GM23338 (cell line): ENCODE results near the gene NCS1.

Experiments
- CTCF ChIP-seq, 2 experiments: fragments of 200-600 bp in 1 of 2; sonication (generic) in 1 of 2; conservative IDR thresholded peaks; 2 replicates each; pipeline versions ENCODE4 v1.5.1 to v1.6.1; 2016 to 2017; ENCODE audit warnings: antibody characterized with exemption in 2 of 2, low read depth in 2 of 2, mild to moderate bottlenecking in 2 of 2, moderate library complexity in 1 of 2
- EZH2 ChIP-seq: fragments of 200-600 bp; sonication (generic); IDR thresholded peaks from one replicate; pipeline ENCODE4 v1.8.0; 2017; ENCODE audit warnings: antibody characterized with exemption, mild to moderate bottlenecking, low read depth; ENCODE audit not compliant: unreplicated experiment
- EZH2phosphoT487 ChIP-seq: fragments of 200-600 bp; sonication (generic); IDR thresholded peaks from one replicate; pipeline ENCODE4 v1.8.1; 2018; ENCODE audit warnings: antibody characterized with exemption; ENCODE audit not compliant: unreplicated experiment
- JUNB ChIP-seq: IDR thresholded peaks from one replicate; pipeline ENCODE4 v1.6.1; 2016; ENCODE audit warnings: antibody characterized with exemption; ENCODE audit not compliant: unreplicated experiment
- NANOG ChIP-seq: IDR thresholded peaks from 2 replicates; pipeline ENCODE4 v1.6.1; 2016; ENCODE audit warnings: antibody characterized with exemption, borderline replicate concordance
- POLR2AphosphoS5 ChIP-seq: IDR thresholded peaks from 2 replicates; pipeline ENCODE4 v1.6.1; 2016; ENCODE audit warnings: antibody characterized with exemption, low read depth
- ZNF331 ChIP-seq: fragments of 250-450 bp; sonication (Bioruptor Pico); IDR thresholded peaks from 2 replicates; pipeline ENCODE4 v1.5.0; 2020; ENCODE audit warnings: low read depth, mild to moderate bottlenecking, moderate library complexity
- TF ChIP-seq, protein P1 (sequence below): IDR thresholded peaks from one replicate; pipeline ENCODE4 v1.6.1; 2018; ENCODE audit warnings: antibody characterized with exemption; ENCODE audit not compliant: unreplicated experiment

GRCh38 chr9:130214776-130215340 lies 42.7 kb downstream of the NCS1 start:
- TF ChIP-seq EZH2: no peak
- TF ChIP-seq CTCF (conservative IDR thresholded peaks at IDR 0.05; ENCODE audit: low read depth in 2 of 2): no peak
- no peak for TF ChIP-seq POLR2AphosphoS5
- TF ChIP-seq NANOG: no peak
- TF ChIP-seq, protein P1, sequence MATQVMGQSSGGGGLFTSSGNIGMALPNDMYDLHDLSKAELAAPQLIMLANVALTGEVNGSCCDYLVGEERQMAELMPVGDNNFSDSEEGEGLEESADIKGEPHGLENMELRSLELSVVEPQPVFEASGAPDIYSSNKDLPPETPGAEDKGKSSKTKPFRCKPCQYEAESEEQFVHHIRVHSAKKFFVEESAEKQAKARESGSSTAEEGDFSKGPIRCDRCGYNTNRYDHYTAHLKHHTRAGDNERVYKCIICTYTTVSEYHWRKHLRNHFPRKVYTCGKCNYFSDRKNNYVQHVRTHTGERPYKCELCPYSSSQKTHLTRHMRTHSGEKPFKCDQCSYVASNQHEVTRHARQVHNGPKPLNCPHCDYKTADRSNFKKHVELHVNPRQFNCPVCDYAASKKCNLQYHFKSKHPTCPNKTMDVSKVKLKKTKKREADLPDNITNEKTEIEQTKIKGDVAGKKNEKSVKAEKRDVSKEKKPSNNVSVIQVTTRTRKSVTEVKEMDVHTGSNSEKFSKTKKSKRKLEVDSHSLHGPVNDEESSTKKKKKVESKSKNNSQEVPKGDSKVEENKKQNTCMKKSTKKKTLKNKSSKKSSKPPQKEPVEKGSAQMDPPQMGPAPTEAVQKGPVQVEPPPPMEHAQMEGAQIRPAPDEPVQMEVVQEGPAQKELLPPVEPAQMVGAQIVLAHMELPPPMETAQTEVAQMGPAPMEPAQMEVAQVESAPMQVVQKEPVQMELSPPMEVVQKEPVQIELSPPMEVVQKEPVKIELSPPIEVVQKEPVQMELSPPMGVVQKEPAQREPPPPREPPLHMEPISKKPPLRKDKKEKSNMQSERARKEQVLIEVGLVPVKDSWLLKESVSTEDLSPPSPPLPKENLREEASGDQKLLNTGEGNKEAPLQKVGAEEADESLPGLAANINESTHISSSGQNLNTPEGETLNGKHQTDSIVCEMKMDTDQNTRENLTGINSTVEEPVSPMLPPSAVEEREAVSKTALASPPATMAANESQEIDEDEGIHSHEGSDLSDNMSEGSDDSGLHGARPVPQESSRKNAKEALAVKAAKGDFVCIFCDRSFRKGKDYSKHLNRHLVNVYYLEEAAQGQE: no peak
- TF ChIP-seq ZNF331 (CRISPR knock-in tag): no peak
- TF ChIP-seq JUNB: no peak
- TF ChIP-seq EZH2phosphoT487: no peak
